AG10803 (cell line): ENCODE data around the gene CYBA.

ENCODE experiments used
- DNase-seq: peaks from one replicate; pipeline ENCODE4 v3.0.0; 2010; ENCODE audit warnings: low read depth
- H3K4me3 ChIP-seq: 2 replicates; pipeline ENCODE4 v1.5.1; 2011; ENCODE audit warnings: mild to moderate bottlenecking, low read length, control low read depth
- CTCF ChIP-seq: conservative IDR thresholded peaks from 2 replicates; pipeline ENCODE4 v1.5.1; 2011; ENCODE audit warnings: mild to moderate bottlenecking, low read length, control low read depth, inconsistent platforms

The CYBA gene

DNA sequence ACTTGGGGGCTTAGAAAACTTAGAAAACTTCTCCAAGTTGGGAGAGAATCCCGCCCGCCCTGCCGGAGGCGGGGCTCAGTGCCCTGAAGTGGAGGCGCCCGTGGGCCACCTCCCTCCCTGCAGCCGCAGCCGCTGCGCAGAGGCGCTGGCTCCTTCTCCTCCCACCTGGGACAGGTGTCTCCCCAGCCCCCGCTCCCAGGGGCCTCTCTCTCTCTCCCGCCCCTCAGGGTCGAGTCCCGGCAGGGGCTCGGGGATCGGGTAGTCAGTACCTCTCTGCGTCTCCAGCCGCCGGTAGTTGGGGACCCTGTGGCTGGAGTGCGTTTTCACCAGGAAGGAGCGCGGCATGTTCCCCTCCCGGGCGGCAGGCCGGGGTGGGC, 35.2 kb upstream of the CYBA start:
- no peak for DNase-seq
- no peak for TF ChIP-seq CTCF
- H3K4me3 ChIP-seq, result peak overlapping the region; percentile 43

GRCh38 chr16:88685156-88686061, 34.6 kb upstream of the CYBA start:
- peak; percentile 69 for TF ChIP-seq CTCF
- peak; percentile 51 for DNase-seq
- H3K4me3 ChIP-seq, result no peak overlapping the region; the same call in 1 of the 2 replicates

GRCh38 chr16:88684569-88685155, 33.8 kb upstream of the CYBA start:
- no peak for DNase-seq
- H3K4me3 ChIP-seq, result no peak overlapping the region

GRCh38 chr16:88681709-88682451, 31.0 kb upstream of the CYBA start:
- no peak for DNase-seq
- TF ChIP-seq CTCF, result no peak
- H3K4me3 ChIP-seq, result no peak overlapping the region

More at GRCh38 chr16:88684569-88685155, 33.8 kb upstream of the CYBA start:
- no peak for TF ChIP-seq CTCF

GRCh38 chr16:88681084-88681680, 30.3 kb upstream of the CYBA start:
- no peak overlapping the region for H3K4me3 ChIP-seq
- no peak for DNase-seq
- no peak for TF ChIP-seq CTCF

- no peak for DNase-seq
- TF ChIP-seq CTCF, result no peak
- no peak overlapping the region for H3K4me3 ChIP-seq
These were observed 29.8 kb upstream of the CYBA start for GRCh38 chr16:88680554-88681083.
